Upper lobe of left lung (tissue), 6 donors: ENCODE results near the gene PGGHG. TPM values are rescaled to one million over a fixed set of nuclear protein-coding genes. Genes with fewer than 3 reads are reported as not detected.
A peak's percentile ranks its signal among the peaks of the same experiment; 100 is the strongest.

Source experiments
- ATAC-seq, 2 donors: fragments of 200-7000 bp; cut with Tn5 transposase; one replicate each; pipeline ENCODE4 v1.9.1; 2022; ENCODE audit warnings: mild to moderate bottlenecking in 2 of 2, moderate library complexity in 2 of 2; ENCODE audit not compliant: low FRiP score in 2 of 2
- DNase-seq, 2 donors: peaks; one replicate each; pipeline ENCODE4 v3.0.0-alpha.2; 2019 to 2020
- H3K27ac ChIP-seq, 4 donors: fragments of 200-600 bp; sonication (generic); one replicate each; pipeline ENCODE4 v1.5.1; 2016 to 2019
- H3K27me3 ChIP-seq, 4 donors: fragments of 200-600 bp; sonication (generic); one replicate each; pipeline ENCODE4 v1.5.1; 2017 to 2019
- H3K36me3 ChIP-seq, 4 donors: fragments of 200-600 bp; sonication (generic); one replicate each; pipeline ENCODE4 v1.5.1; 2016 to 2019
- H3K4me1 ChIP-seq, 4 donors: fragments of 200-600 bp; sonication (generic); one replicate each; pipeline ENCODE4 v1.5.1; 2018 to 2019
- H3K4me3 ChIP-seq, 4 donors: fragments of 200-600 bp; sonication (generic); one replicate each; pipeline ENCODE4 v1.5.1; 2017 to 2019; ENCODE audit warnings: mild to moderate bottlenecking in 2 of 4, moderate library complexity in 1 of 4
- H3K9me3 ChIP-seq, 4 donors: fragments of 200-600 bp; sonication (generic); one replicate each; pipeline ENCODE4 v1.5.1; 2018 to 2019
- CTCF ChIP-seq, 6 experiments: fragments of 450-650 bp in 4 of 6; fragments of 200-600 bp in 2 of 6; sonication (generic) in 2 of 6; IDR thresholded peaks; one replicate each; pipeline ENCODE4 v1.5.1; 2016 to 2019; ENCODE audit warnings: antibody characterized with exemption in 6 of 6
- EP300 ChIP-seq, 4 donors: sonication (generic); formaldehyde crosslinking; IDR thresholded peaks; one replicate each; pipeline ENCODE4 v1.5.1; 2017; ENCODE audit warnings: antibody characterized with exemption in 4 of 4, control low read depth in 2 of 4
- POLR2A ChIP-seq, 4 donors: fragments of 450-650 bp; IDR thresholded peaks; one replicate each; pipeline ENCODE4 v1.5.1; 2016 to 2017; ENCODE audit warnings: antibody characterized with exemption in 4 of 4, mild to moderate bottlenecking in 2 of 4
- POLR2AphosphoS5 ChIP-seq, 2 donors: sonication (generic); formaldehyde crosslinking; IDR thresholded peaks; one replicate each; pipeline ENCODE4 v1.5.1; 2017; ENCODE audit warnings: antibody characterized with exemption in 2 of 2
- WGBS, 2 donors: methylation state at CpG; one replicate each; pipeline ENCODE4 v1.1.5; 2017 to 2018; 5-methylcytosine and 5-hydroxymethylcytosine counted together
- total RNA-seq, 6 donors: library from RNA; depleted of rRNA in 4 of 6; stranded (reverse); fragments of >200 nt in 4 of 6; gene quantifications; one replicate each; pipeline versions ENCODE4 v1.1.0 to v1.2.1, GENCODE V29; 2016 to 2021
- donor health status: DM: no; HTN: no; CAD: no; lungs with moderate emphysema.
- donor health status: DM: no; HTN: yes; CAD: no; lungs with severe emphysema.

PGGHG gene
- total RNA-seq, 6 donors from 2014 or later: 34.1 to 535 (median 65.2) TPM

DNA sequence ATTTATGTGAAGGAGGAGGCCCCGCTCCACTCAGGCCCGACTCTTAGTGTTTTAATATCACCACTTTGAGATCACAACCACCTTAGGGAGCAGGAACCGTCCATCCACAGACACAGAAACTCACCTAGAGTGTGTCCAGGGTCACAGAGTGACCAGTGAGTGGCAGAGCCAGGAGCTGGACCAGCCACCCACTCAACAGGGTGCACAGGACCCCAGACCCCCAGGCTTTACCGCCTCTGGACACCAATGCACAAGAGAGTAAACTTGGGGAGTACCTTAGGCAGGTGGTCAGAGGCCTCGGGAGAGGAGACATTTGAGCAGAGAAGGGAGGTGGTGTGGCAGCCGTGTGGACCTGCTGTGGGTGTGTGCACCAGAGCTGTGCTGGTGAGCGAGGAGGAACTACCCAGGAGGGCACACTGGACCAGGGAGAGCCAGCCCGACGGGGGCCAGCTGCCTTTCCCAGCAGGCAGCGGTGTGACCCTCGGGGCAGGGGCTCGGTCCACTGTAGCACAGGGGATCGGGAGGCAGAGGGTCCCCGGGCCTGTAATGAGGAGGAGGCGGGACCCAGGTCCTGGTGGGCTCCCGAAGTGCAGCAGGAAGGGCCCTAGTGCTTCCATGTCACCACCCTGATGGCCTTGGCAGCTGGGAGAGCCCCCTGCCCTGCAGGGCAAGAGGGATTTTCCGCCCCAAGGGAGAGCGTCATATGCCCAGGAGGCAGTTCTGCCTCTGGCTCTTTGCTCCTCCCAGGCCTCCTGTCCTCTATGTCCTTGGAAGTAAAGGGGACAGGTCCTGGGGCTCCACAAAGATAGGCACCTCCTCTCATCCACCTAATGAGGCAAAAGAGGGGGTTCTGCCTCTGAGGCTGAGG is 18.2 kb upstream of the PGGHG start:
- TF ChIP-seq POLR2AphosphoS5 (IDR thresholded peaks at IDR 0.05) (no peak), POLR2A (IDR thresholded peaks at IDR 0.05) (peak in 1 of 4 donors; percentile 6), CTCF (IDR thresholded peaks at IDR 0.05) (no peak), EP300 (IDR thresholded peaks at IDR 0.05) (no peak)
- H3K4me3 ChIP-seq: no peak overlapping the region
- no peak for DNase-seq
- H3K9me3 ChIP-seq: peaks cover 0 to 4% (median 0%) of the 10 kb centered on the region in 4 donors
- no peaks in the 10 kb centered on the region for H3K27me3 ChIP-seq
- no peaks in the 10 kb centered on the region for H3K36me3 ChIP-seq
- H3K4me1 ChIP-seq: peaks cover 11 to 26% (median 12%) of the 10 kb centered on the region in 4 donors
- H3K27ac ChIP-seq: peak overlapping the region; percentile 91 to 92 (median 92)
- WGBS, 2 donors: 89 to 93% methylated on average over 9 to 18 of the region's 18 CpGs
- ATAC-seq: no peak

- H3K27ac ChIP-seq: peak overlapping the region in 2 of 4 donors; percentile 91
- ATAC-seq (no peak), DNase-seq (peak in 1 of 2 donors; percentile 35)
- no peaks in the 10 kb centered on the region for H3K27me3 ChIP-seq
- TF ChIP-seq EP300 (IDR thresholded peaks at IDR 0.05) (no peak), POLR2A (IDR thresholded peaks at IDR 0.05) (no peak), CTCF (IDR thresholded peaks at IDR 0.05) (no peak), POLR2AphosphoS5 (IDR thresholded peaks at IDR 0.05) (no peak)
- H3K4me1 ChIP-seq: peaks cover 11 to 26% (median 12%) of the 10 kb centered on the region in 4 donors
- H3K36me3 ChIP-seq: no peaks in the 10 kb centered on the region
- WGBS, 2 donors: 61 to 87% methylated on average over 3 to 8 of the region's 8 CpGs
- no peaks in the 10 kb centered on the region for H3K9me3 ChIP-seq
- H3K4me3 ChIP-seq: no peak overlapping the region
Observed at GRCh38 chr11:271319-271715, 17.6 kb upstream of the PGGHG start.

- H3K4me1 ChIP-seq: peaks cover 9 to 21% (median 11%) of the 10 kb centered on the region in 4 donors
- H3K27ac ChIP-seq: no peak overlapping the region
- H3K4me3 ChIP-seq: no peak overlapping the region
- H3K9me3 ChIP-seq: no peaks in the 10 kb centered on the region
- H3K36me3 ChIP-seq: no peaks in the 10 kb centered on the region
- TF ChIP-seq POLR2AphosphoS5 (IDR thresholded peaks at IDR 0.05): no peak
- no peak for TF ChIP-seq CTCF (IDR thresholded peaks at IDR 0.05)
- ATAC-seq (no peak), DNase-seq (peak in 1 of 2 donors; percentile 28)
- WGBS, 2 donors: 92% methylated on average over 18 to 22 of the region's 22 CpGs
- no peaks in the 10 kb centered on the region for H3K27me3 ChIP-seq
Observed at GRCh38 chr11:272195-272930, 16.6 kb upstream of the PGGHG start.

DNA sequence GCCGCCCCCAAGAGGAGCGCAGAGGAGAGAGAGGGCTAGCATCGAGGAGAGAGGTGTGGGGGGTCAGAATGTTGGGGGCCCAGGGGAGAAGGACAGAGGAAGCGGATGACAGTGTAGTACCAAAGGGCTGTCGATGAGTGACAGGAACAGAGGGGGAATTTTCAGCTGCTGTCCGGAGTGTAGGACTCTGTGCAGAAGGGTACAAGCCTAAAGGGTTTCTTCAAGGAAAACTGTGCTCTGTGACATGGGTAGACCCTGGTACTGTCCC is 16.1 kb upstream of the PGGHG start:
- H3K36me3 ChIP-seq: no peaks in the 10 kb centered on the region
- ATAC-seq: no peak
- peaks cover 6 to 17% (median 7%) of the 10 kb centered on the region in 4 donors for H3K4me1 ChIP-seq
- H3K4me3 ChIP-seq: no peak overlapping the region
- DNase-seq: no peak
- H3K27me3 ChIP-seq: no peaks in the 10 kb centered on the region
- 85 to 91% methylated on average over 6 of the region's 6 CpGs for WGBS, 2 donors
- no peaks in the 10 kb centered on the region for H3K9me3 ChIP-seq
- TF ChIP-seq POLR2AphosphoS5 (IDR thresholded peaks at IDR 0.05) (no peak), POLR2A (IDR thresholded peaks at IDR 0.05) (no peak), CTCF (IDR thresholded peaks at IDR 0.05) (no peak), EP300 (IDR thresholded peaks at IDR 0.05) (no peak)
- H3K27ac ChIP-seq: no peak overlapping the region
